WTC11 (cell line): ENCODE measurements around the gene EPHA6.

Source experiments
- CBFB ChIP-seq: sonication (generic); formaldehyde crosslinking; IDR thresholded peaks from 2 replicates; pipeline ENCODE4 v1.8.1; 2022; ENCODE audit warnings: mild to moderate bottlenecking, low read depth, missing genetic modification reagents
- CTCF ChIP-seq: fragments of 200-600 bp; IDR thresholded peaks from 2 replicates; pipeline ENCODE4 v1.8.0; 2022; ENCODE audit warnings: antibody characterized with exemption
- ERG ChIP-seq: fragments of 250-450 bp; sonication (Bioruptor Pico); IDR thresholded peaks from 2 replicates; pipeline ENCODE4 v1.8.0; 2021; ENCODE audit warnings: mild to moderate bottlenecking
- NR2C2 ChIP-seq: sonication (generic); formaldehyde crosslinking; IDR thresholded peaks from 2 replicates; pipeline ENCODE4 v1.8.0; 2022; ENCODE audit warnings: mild to moderate bottlenecking, missing genetic modification reagents
- SP1 ChIP-seq: sonication (generic); formaldehyde crosslinking; conservative IDR thresholded peaks from 2 replicates; pipeline ENCODE4 v1.8.1; 2022; ENCODE audit warnings: missing genetic modification reagents
- TCF7 ChIP-seq: sonication (generic); formaldehyde crosslinking; IDR thresholded peaks from 2 replicates; pipeline ENCODE4 v1.8.0; 2022; ENCODE audit warnings: mild to moderate bottlenecking, low read depth, missing genetic modification reagents, moderate library complexity

GRCh38 chr3:97662762-97663161, 848.4 kb downstream of the EPHA6 start:
- TF ChIP-seq CTCF = no peak
- no peak for TF ChIP-seq CBFB (CRISPR knock-in tag)
- TF ChIP-seq TCF7 (CRISPR knock-in tag) = no peak
- TF ChIP-seq ERG (CRISPR knock-in tag) = no peak
- no peak for TF ChIP-seq SP1 (CRISPR knock-in tag)
- no peak for TF ChIP-seq NR2C2 (CRISPR knock-in tag)
